Body of pancreas (tissue), 4 donors: ENCODE data around the gene SRPK2.

Experiments
- CTCF ChIP-seq, 7 experiments: fragments of 450-650 bp in 4 of 7; fragments of 200-600 bp in 3 of 7; sonication (generic) in 3 of 7; IDR thresholded peaks; one replicate each; pipeline ENCODE4 v1.5.1; 2016 to 2019; ENCODE audit warnings: antibody characterized with exemption in 7 of 7
- POLR2A ChIP-seq, 3 donors: fragments of 450-650 bp; IDR thresholded peaks; one replicate each; pipeline ENCODE4 v1.6.1; 2016; ENCODE audit warnings: antibody characterized with exemption in 3 of 3, mild to moderate bottlenecking in 2 of 3

- TF ChIP-seq CTCF (IDR thresholded peaks at IDR 0.05) (no peak), POLR2A (IDR thresholded peaks at IDR 0.05) (no peak)
These were observed 262.2 kb downstream of the SRPK2 start for GRCh38 chr7:105126436-105126975.
